Measurements from ENCODE around the gene LMNA. TPM values are rescaled to one million over a fixed set of nuclear protein-coding genes. Genes with fewer than 3 reads are reported as not detected.
A peak's percentile ranks its signal among the peaks of the same experiment; 100 is the strongest.

The LMNA gene
- polyA plus RNA-seq, 3 donors, result 16.5 to 45.5 (median 24.7) TPM

GRCh38 chr1:156134716-156135435 lies 20.4 kb downstream of the LMNA start:
- Histone ChIP-seq H3K79me2 (ENCODE audit: insufficient read depth, low read length) (no peaks in the 10 kb centered on the region), H3K4me1 (ENCODE audit: control insufficient read depth in 1 of 2, insufficient read depth in 2 of 2, low read length in 2 of 2) (peaks cover 2 to 4% of the 10 kb centered on the region in 2 donors), H3K9me3 (replicated peaks in 1 of 2; ENCODE audit: control insufficient read depth in 1 of 2, insufficient read depth in 1 of 2, low read length in 2 of 2) (peaks cover 0 to under 1% of the 10 kb centered on the region in 2 donors), H4K20me1 (ENCODE audit: insufficient read depth, low read length) (peaks cover 5% of the 10 kb centered on the region), H3K36me3 (replicated peaks in 1 of 2; ENCODE audit: control insufficient read depth in 1 of 2, insufficient read depth in 2 of 2, low read length in 2 of 2) (no peaks in the 10 kb centered on the region), H3K9ac (ENCODE audit: insufficient read depth, low read length, poor library complexity, severe bottlenecking) (no peak overlapping the region), H3K27ac (ENCODE audit: low read depth in 1 of 2, low read length in 2 of 2) (no peak overlapping the region), H2AFZ (ENCODE audit: insufficient read depth, low read depth, low read length, poor library complexity, severe bottlenecking) (no peak overlapping the region), H3K27me3 (ENCODE audit: control insufficient read depth in 2 of 2, insufficient read depth in 2 of 2, low read length in 2 of 2) (peaks cover 12 to 93% of the 10 kb centered on the region in 2 donors), H3K4me3 (replicated peaks in 1 of 3; ENCODE audit: low read depth in 2 of 3, low read length in 3 of 3) (no peak overlapping the region), H3K4me2 (replicated peaks; ENCODE audit: extremely low read depth, low read length, poor library complexity, severe bottlenecking) (no peak overlapping the region)
- H3K36me3 Mint-ChIP-seq, result peaks cover 9% of the 10 kb centered on the region in 2 donors
- intact Hi-C loops (cut with micrococcal nuclease), result no loop called here
- peak overlapping the region in 1 of 7 donors; percentile 69 for H3K27ac Mint-ChIP-seq
- H3K27me3 Mint-ChIP-seq (ENCODE audit: low read depth in 3 of 3), result peaks cover 82 to 94% (median 86%) of the 10 kb centered on the region in 3 donors
- H3K9me3 Mint-ChIP-seq, result peaks cover 0 to 2% (median 0%) of the 10 kb centered on the region in 7 donors
- DNase-seq, result no peak
- no peak for TF ChIP-seq CTCF (IDR thresholded peaks at IDR 0.05)
- peak overlapping the region in 1 of 2 donors; percentile 71 for H3K4me3 Mint-ChIP-seq
- H3K4me1 Mint-ChIP-seq, result peaks cover 4% of the 10 kb centered on the region
- WGBS (ENCODE audit: insufficient coverage), result 79% methylated on average over 7 of the region's 18 CpGs

GRCh38 chr1:156135930-156136871 lies 21.7 kb downstream of the LMNA start:
- no peak overlapping the region for H3K27ac ChIP-seq (ENCODE audit: low read depth in 1 of 2, low read length in 2 of 2)
- 95% methylated on average over 26 of the region's 34 CpGs for WGBS (ENCODE audit: insufficient coverage)
- peaks cover 79 to 93% (median 81%) of the 10 kb centered on the region in 3 donors for H3K27me3 Mint-ChIP-seq (ENCODE audit: low read depth in 3 of 3)
- H3K36me3 ChIP-seq (replicated peaks in 1 of 2; ENCODE audit: control insufficient read depth in 1 of 2, insufficient read depth in 2 of 2, low read length in 2 of 2), result no peaks in the 10 kb centered on the region
- H3K4me1 Mint-ChIP-seq, result no peaks in the 10 kb centered on the region
- no peak for TF ChIP-seq CTCF (IDR thresholded peaks at IDR 0.05)
- H4K20me1 ChIP-seq (ENCODE audit: insufficient read depth, low read length), result no peaks in the 10 kb centered on the region
- intact Hi-C loops (cut with micrococcal nuclease), result no loop called here
- no peaks in the 10 kb centered on the region for H3K79me2 ChIP-seq (ENCODE audit: insufficient read depth, low read length)
- peak overlapping the region in 1 of 7 donors; percentile 16 for H3K27ac Mint-ChIP-seq
- no peak for DNase-seq
- H2AFZ ChIP-seq (ENCODE audit: insufficient read depth, low read depth, low read length, poor library complexity, severe bottlenecking), result no peak overlapping the region
- no peaks in the 10 kb centered on the region for H3K4me1 ChIP-seq (ENCODE audit: control insufficient read depth in 1 of 2, insufficient read depth in 2 of 2, low read length in 2 of 2)
- peaks cover 9% of the 10 kb centered on the region in 2 donors for H3K36me3 Mint-ChIP-seq
- no peaks in the 10 kb centered on the region for H3K9me3 ChIP-seq (replicated peaks in 1 of 2; ENCODE audit: control insufficient read depth in 1 of 2, insufficient read depth in 1 of 2, low read length in 2 of 2)
- H3K4me2 ChIP-seq (replicated peaks; ENCODE audit: extremely low read depth, low read length, poor library complexity, severe bottlenecking), result no peak overlapping the region
- H3K4me3 Mint-ChIP-seq, result peak overlapping the region in 1 of 2 donors; percentile 46
- H3K27me3 ChIP-seq (ENCODE audit: control insufficient read depth in 2 of 2, insufficient read depth in 2 of 2, low read length in 2 of 2), result peaks cover 11 to 92% of the 10 kb centered on the region in 2 donors
- H3K9ac ChIP-seq (ENCODE audit: insufficient read depth, low read length, poor library complexity, severe bottlenecking), result no peak overlapping the region
- H3K4me3 ChIP-seq (replicated peaks in 1 of 3; ENCODE audit: low read depth in 2 of 3, low read length in 3 of 3), result no peak overlapping the region
- peaks cover 0 to 2% (median 0%) of the 10 kb centered on the region in 7 donors for H3K9me3 Mint-ChIP-seq

All from CD14-positive monocyte (primary cell).